ENCODE measurements around the gene GMCL2.

GMCL2 gene

GRCh38 chr5:178177569-178177968, 9.6 kb downstream of the GMCL2 start:
- no peak for DNase-seq

DNA sequence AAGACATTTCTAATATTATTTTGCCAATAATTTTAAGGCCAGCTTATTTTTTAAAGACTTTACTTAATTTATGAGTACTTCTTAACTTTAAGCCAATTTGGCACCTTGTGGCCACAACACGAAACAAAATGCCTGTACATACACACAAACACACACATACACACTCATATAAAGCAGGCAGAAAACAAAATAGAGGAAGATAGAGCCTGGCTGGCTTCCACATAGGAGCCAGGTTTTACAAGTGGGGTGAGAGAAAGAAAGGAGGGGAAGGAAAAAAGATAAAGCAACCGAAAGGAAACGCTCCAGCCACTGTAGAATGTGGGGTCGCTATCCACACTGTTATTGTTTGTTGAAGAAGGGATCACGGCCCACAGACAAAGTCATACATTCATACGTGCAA, 10.4 kb downstream of the GMCL2 start:
- DNase-seq = no peak

GRCh38 chr5:178174456-178174855, 12.7 kb downstream of the GMCL2 start:
- no peak for DNase-seq

- DNase-seq = no peak
Observed at GRCh38 chr5:178170455-178170854, 16.7 kb downstream of the GMCL2 start.

GRCh38 chr5:178165581-178165980, 21.6 kb downstream of the GMCL2 start:
- no peak for DNase-seq

DNA sequence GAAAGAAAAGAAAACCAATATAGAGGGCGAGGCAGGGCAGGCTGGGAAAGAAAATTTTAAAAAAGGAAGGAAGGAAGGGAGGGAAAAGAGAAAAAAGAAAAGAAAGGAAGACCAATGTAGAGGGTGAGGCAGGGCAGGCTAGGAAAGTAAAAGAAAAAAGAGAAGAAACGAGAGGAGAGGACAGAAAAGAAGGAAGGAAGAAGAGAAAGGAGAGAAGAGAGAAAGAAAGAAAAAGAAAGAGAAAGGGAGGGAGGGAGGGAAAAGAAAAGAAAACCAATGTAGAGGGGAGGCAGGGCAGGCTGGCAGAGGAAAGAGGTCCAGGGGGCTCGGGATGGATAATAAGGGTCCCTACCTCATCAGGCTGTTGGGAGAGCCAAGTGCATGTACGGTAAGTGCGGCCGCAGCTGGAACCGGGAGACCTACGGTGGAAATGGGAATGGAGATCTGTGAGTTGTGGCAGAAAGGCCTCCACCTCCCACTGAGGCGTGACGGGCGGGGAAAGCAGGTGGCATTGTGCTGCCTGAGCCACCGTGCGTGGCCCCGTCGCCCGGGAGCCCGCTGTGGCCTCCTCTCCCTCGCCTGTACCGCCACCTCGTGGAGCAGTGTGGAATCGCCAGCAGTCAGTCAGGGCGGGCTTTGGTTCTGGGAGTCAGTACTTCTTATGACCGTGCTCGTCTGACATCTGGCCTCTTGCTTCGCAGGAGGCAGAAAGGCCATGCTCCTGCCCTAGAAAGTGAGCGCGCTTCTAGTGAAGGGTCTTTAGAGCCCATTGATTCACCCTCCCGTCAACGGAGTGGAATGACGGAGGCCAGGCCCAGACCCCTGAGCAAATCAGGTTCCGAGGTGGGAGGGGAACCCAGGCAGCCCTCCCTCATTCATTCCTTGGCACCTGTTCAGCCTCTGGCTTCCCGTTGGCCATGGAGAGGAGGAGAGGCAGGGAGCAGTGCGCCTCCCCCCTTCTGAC, 23.1 kb downstream of the GMCL2 start:
- DNase-seq = peak; percentile 59

- no peak for DNase-seq
Observed at GRCh38 chr5:178162481-178162880, 24.7 kb downstream of the GMCL2 start.

DNA sequence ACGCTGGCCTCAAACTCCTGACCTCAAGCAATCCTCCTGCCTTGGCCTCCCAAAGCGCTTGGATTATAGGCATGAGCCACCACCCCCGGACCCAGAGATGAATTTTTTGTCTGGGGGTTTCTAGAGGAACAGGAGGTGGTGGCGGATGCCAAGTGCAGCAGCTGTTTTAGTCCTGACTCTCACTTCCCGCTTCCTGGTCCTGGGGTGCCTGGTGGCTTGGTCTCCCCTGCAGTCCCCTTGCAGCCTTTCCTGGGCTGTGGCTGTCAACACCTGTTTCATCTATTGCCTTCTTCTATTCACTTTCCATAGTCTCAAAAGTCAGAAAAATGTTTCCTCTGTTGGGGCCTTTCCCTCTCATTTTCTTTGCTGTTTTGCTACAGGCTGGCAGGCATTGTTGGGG, 27.0 kb downstream of the GMCL2 start:
- no peak for DNase-seq

DNA sequence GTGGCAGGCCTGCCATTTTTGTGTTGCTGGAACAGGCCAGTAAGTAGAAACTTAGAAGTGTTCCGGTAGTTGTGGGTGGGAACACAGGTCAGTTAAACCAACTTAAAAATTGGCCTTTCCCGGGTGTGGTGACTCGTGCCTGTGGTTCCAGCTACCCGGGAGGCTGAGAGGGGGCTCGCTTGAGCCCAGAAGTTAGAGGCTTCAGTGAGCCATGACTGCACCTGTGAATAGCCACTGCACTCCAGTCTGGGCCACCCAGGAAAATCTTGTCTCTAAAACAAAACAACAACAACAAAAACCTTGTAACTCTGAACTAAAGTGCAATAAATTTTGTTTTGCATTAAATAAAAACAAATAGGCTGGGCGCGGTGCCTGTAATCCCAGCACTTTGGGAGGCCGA, 32.1 kb downstream of the GMCL2 start:
- no peak for DNase-seq

- DNase-seq = peak; percentile 98
Observed at GRCh38 chr5:178153530-178154340, 33.4 kb downstream of the GMCL2 start, which contains the start of gene NHP2. Gene NHP2, minus strand, starts transcription at chr5:178153885. Its CDS starts 68 bp downstream, at chr5:178153817.

GRCh38 chr5:178152491-178153444, 34.4 kb downstream of the GMCL2 start:
- no peak for DNase-seq

GRCh38 chr5:178150977-178151734, 36.0 kb downstream of the GMCL2 start:
- no peak for DNase-seq

- no peak for DNase-seq
Observed at GRCh38 chr5:178149199-178149932, 37.8 kb downstream of the GMCL2 start.

- no peak for DNase-seq
Observed at GRCh38 chr5:178147406-178147805, 39.8 kb downstream of the GMCL2 start.

- DNase-seq = peak; percentile 26
Observed at GRCh38 chr5:178145965-178146820, 41.0 kb downstream of the GMCL2 start.

- DNase-seq = peak; percentile 30
Observed at GRCh38 chr5:178143901-178144300, 43.3 kb downstream of the GMCL2 start.

DNA sequence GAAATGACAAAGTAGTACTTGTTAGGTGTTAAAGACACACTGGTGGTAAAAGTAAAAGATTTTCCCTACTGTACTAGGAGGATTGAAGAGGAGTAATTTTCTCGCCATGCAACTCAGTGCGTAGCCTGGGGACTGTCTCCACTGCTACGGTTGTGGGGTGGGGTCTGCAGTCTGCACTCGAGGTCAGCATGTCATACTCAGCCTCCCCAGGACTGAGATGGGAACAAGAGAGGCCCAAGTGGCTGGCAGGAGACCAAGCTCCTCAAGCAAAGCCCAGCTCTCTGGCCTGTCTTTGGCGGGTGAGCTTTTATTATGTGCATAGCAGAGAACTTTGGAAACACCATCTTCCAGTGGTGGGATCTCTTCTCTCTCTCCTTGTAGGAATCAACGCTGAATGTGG, 43.9 kb downstream of the GMCL2 start:
- no peak for DNase-seq

- DNase-seq = no peak
Observed at GRCh38 chr5:178142642-178143041, 44.5 kb downstream of the GMCL2 start.

- DNase-seq = no peak
Observed at GRCh38 chr5:178141550-178141949, 45.6 kb downstream of the GMCL2 start.

DNA sequence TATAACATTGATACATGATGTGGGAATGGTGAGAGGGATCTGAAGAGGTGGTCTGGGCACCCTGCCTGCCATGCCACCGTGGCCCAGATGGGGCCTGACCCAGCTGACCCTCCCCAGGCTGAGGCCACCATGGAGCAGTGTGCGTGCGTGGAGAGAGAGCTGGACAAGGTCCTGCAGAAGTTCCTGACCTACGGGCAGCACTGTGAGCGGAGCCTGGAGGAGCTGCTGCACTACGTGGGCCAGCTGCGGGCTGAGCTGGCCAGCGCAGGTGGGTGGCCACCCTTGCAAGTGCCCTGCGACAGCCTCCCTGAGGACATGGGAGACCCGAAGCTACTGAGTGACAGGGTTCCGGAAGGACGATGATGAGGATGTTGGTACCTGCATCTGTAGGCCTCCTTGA, 49.2 kb downstream of the GMCL2 start:
- no peak for DNase-seq
